Astrocyte (in vitro differentiated cells and primary cell): Measurements from ENCODE around the gene FAM222A. TPM values are rescaled to one million over a fixed set of nuclear protein-coding genes. Genes with fewer than 3 reads are reported as not detected.

Experiments
- DNase-seq: peaks from one replicate; pipeline ENCODE4 v3.0.0-alpha.2; 2010; ENCODE audit warnings: low read depth
- FAIRE-seq: peaks from 2 replicates; lab custom pipeline; 2011; peaks lifted over from hg19 to GRCh38; lab: Jason Lieb, UNC
- H2AFZ ChIP-seq: 2 replicates; pipeline ENCODE4 v1.6.0; 2012; ENCODE audit warnings: low read depth, low read length, inconsistent platforms
- H3K27ac ChIP-seq: 2 replicates; pipeline ENCODE4 v1.5.1; 2011; ENCODE audit warnings: low read depth, low read length, inconsistent platforms
- H3K27me3 ChIP-seq: 2 replicates; pipeline ENCODE4 v1.6.0; 2011; ENCODE audit warnings: low read length, inconsistent platforms; ENCODE audit not compliant: insufficient read depth
- H3K36me3 ChIP-seq: 2 replicates; pipeline ENCODE4 v1.5.1; 2011; ENCODE audit warnings: low read length, inconsistent platforms; ENCODE audit not compliant: insufficient read depth
- H3K4me1 ChIP-seq: 2 replicates; pipeline ENCODE4 v1.5.1; 2011; ENCODE audit warnings: low read length, inconsistent platforms; ENCODE audit not compliant: insufficient read depth
- H3K4me2 ChIP-seq: 2 replicates; pipeline ENCODE4 v1.6.0; 2012; ENCODE audit warnings: low read length, inconsistent platforms
- H3K4me3 ChIP-seq: 2 replicates; pipeline ENCODE4 v1.5.1; 2011; ENCODE audit warnings: low read depth, mild to moderate bottlenecking, low read length, inconsistent platforms; ENCODE audit not compliant: insufficient read depth
- H3K79me2 ChIP-seq: 2 replicates; pipeline ENCODE4 v1.6.0; 2012; ENCODE audit warnings: mild to moderate bottlenecking, low read length, inconsistent platforms; ENCODE audit not compliant: insufficient read depth
- H3K9ac ChIP-seq: 2 replicates; pipeline ENCODE4 v1.6.0; 2012; ENCODE audit warnings: mild to moderate bottlenecking, low read length, inconsistent platforms
- H3K9me3 ChIP-seq: 2 replicates; pipeline ENCODE4 v1.5.1; 2012; ENCODE audit warnings: low read depth, mild to moderate bottlenecking, low read length, inconsistent platforms; ENCODE audit not compliant: insufficient read depth
- H4K20me1 ChIP-seq: 2 replicates; pipeline ENCODE4 v1.6.0; 2012; ENCODE audit warnings: low read length, inconsistent platforms; ENCODE audit not compliant: insufficient read depth
- H3K27ac Mint-ChIP-seq: one replicate; pipeline ENCODE4 v1.8.0; 2021; ENCODE audit warnings: mild to moderate bottlenecking, mixed read lengths; ENCODE audit not compliant: unreplicated experiment
- H3K27me3 Mint-ChIP-seq: one replicate; pipeline ENCODE4 v1.8.0; 2021; ENCODE audit warnings: low read depth, mixed read lengths; ENCODE audit not compliant: unreplicated experiment
- H3K36me3 Mint-ChIP-seq: one replicate; pipeline ENCODE4 v1.8.0; 2021; ENCODE audit warnings: low read depth, mixed read lengths; ENCODE audit not compliant: unreplicated experiment
- H3K4me1 Mint-ChIP-seq: one replicate; pipeline ENCODE4 v1.8.0; 2021; ENCODE audit warnings: low read depth, mixed read lengths; ENCODE audit not compliant: unreplicated experiment
- H3K4me3 Mint-ChIP-seq: one replicate; pipeline ENCODE4 v1.8.0; 2021; ENCODE audit warnings: mild to moderate bottlenecking, moderate library complexity, mixed read lengths; ENCODE audit not compliant: unreplicated experiment
- H3K9me3 Mint-ChIP-seq: one replicate; pipeline ENCODE4 v1.8.0; 2021; ENCODE audit warnings: mild to moderate bottlenecking, mixed read lengths; ENCODE audit not compliant: unreplicated experiment
- CTCF ChIP-seq: IDR thresholded peaks from 2 replicates; pipeline ENCODE4 v1.5.1; 2011; ENCODE audit warnings: low read depth, mild to moderate bottlenecking, inconsistent platforms, low read length, moderate library complexity; ENCODE audit not compliant: insufficient read depth
- EZH2 ChIP-seq: IDR thresholded peaks from 2 replicates; pipeline ENCODE4 v1.6.1; 2012; ENCODE audit warnings: mild to moderate bottlenecking, low read length, inconsistent platforms; ENCODE audit not compliant: insufficient read depth
- total RNA-seq: library from RNA; stranded (reverse); gene quantifications from 2 replicates; pipeline ENCODE4 v1.2.1, GENCODE V29; 2021

Gene FAM222A
- total RNA-seq, 1 donor from 2014 or later: 1.2 TPM

GRCh38 chr12:109718390-109718789 lies 4.8 kb downstream of the FAM222A start:
- TF ChIP-seq CTCF (no peak), EZH2 (peak; percentile 72)
- H3K79me2 ChIP-seq: no peaks in the 10 kb centered on the region
- H3K4me3 ChIP-seq: no peak overlapping the region
- H3K27ac Mint-ChIP-seq: no peak overlapping the region
- H3K27me3 ChIP-seq: peaks cover 50% of the 10 kb centered on the region
- H3K36me3 Mint-ChIP-seq: no peaks in the 10 kb centered on the region
- H2AFZ ChIP-seq: no peak overlapping the region
- no peak overlapping the region for H3K9ac ChIP-seq
- H3K4me3 Mint-ChIP-seq: no peak overlapping the region
- FAIRE-seq (no peak), DNase-seq (no peak)
- no peaks in the 10 kb centered on the region for H3K4me1 ChIP-seq
- peaks cover 46% of the 10 kb centered on the region for H3K27me3 Mint-ChIP-seq
- H3K4me1 Mint-ChIP-seq: peaks cover 2% of the 10 kb centered on the region
- H3K9me3 ChIP-seq: no peaks in the 10 kb centered on the region
- H4K20me1 ChIP-seq: peaks cover 40% of the 10 kb centered on the region
- peak overlapping the region; percentile 57 for H3K4me2 ChIP-seq
- H3K36me3 ChIP-seq: no peaks in the 10 kb centered on the region
- H3K27ac ChIP-seq: no peak overlapping the region
- H3K9me3 Mint-ChIP-seq: no peaks in the 10 kb centered on the region

- Mint-ChIP-seq H3K4me3 (no peak overlapping the region), H3K9me3 (no peaks in the 10 kb centered on the region), H3K27ac (peak overlapping the region; percentile 53), H3K36me3 (no peaks in the 10 kb centered on the region), H3K27me3 (peaks cover 46% of the 10 kb centered on the region), H3K4me1 (peaks cover 2% of the 10 kb centered on the region)
- Histone ChIP-seq H3K4me3 (no peak overlapping the region), H3K79me2 (no peaks in the 10 kb centered on the region), H3K4me2 (no peak overlapping the region), H3K36me3 (no peaks in the 10 kb centered on the region), H3K9ac (no peak overlapping the region), H2AFZ (no peak overlapping the region), H3K27me3 (peaks cover 52% of the 10 kb centered on the region), H3K4me1 (no peaks in the 10 kb centered on the region), H3K9me3 (no peaks in the 10 kb centered on the region), H3K27ac (no peak overlapping the region), H4K20me1 (peaks cover 40% of the 10 kb centered on the region)
- no peak for DNase-seq
- TF ChIP-seq CTCF (no peak), EZH2 (no peak)
- FAIRE-seq: no peak
Observed at GRCh38 chr12:109719123-109720022, 5.7 kb downstream of the FAM222A start.
